ENCODE measurements around the gene GPR18. TPM values are rescaled to one million over a fixed set of nuclear protein-coding genes. Genes with fewer than 3 reads are reported as not detected.

The GPR18 gene
- total and polyA plus RNA-seq, 2 of the 4 experiments (the other 2 are of a cell fraction) = not detected

DNA sequence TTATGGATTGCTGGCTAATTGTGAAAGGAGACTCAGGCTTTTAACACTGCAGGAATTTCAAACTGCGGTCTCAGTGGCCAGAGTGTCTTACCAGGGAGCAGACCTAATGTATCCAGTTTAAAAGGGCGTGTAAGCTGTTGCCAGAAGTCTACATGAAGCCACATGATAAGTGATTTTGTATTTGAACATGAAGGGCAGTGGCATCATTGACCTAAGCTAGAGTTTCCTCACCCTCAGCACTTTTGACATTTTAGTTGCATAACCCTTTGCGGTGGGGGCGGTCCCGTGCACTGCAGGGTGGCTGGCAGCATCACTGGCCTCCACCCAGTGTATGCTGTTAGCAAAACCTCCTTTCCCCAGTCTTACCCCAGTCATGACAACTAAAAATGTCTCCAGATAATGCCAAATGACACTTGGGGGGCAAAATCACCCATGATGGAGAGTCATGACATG, 23.7 kb upstream of the GPR18 start:
- H3K36me3 ChIP-seq (ENCODE audit: control insufficient read depth, insufficient read depth, low read length) = no peaks in the 10 kb centered on the region; the same call in 1 of the 2 replicates
- WGBS, 2 experiments (ENCODE audit: extremely low coverage in 2 of 2, insufficient read length in 1 of 2) = no CpG with 5 or more reads among the region's 5 CpGs
- H3K9ac ChIP-seq (ENCODE audit: low read depth, low read length) = no peak overlapping the region
- dilution Hi-C loops (cut with HindIII; ENCODE audit: low sequenced_read_pairs, unreplicated experiment) = no loop called here
- H3K9me1 ChIP-seq (ENCODE audit: insufficient read depth, low read length) = no peaks in the 10 kb centered on the region
- no peak overlapping the region for H3K4me3 ChIP-seq (ENCODE audit: insufficient read depth, low read depth, low read length)
- in situ Hi-C loops (cut with MboI; ENCODE audit: low sequenced_read_pairs) = no loop called here
- no peak overlapping the region for H3K18ac ChIP-seq (ENCODE audit: low read depth, low read length)
- H4K8ac ChIP-seq (ENCODE audit: low read depth in 2 of 2, low read length in 2 of 2) = no peak overlapping the region
- no peak overlapping the region for H2BK20ac ChIP-seq (ENCODE audit: low read depth, low read length)
- H3K23ac ChIP-seq (ENCODE audit: low read depth, low read length) = no peak overlapping the region
- H3K4me1 ChIP-seq (ENCODE audit: control insufficient read depth, insufficient read depth, low read length) = peaks cover 6% of the 10 kb centered on the region; the same call in 1 of the 2 replicates
- H2AFZ ChIP-seq (replicated peaks; ENCODE audit: low read length, poor library complexity) = no peak overlapping the region
- H3K4ac ChIP-seq (ENCODE audit: low read depth, low read length) = no peak overlapping the region
- no peaks in the 10 kb centered on the region for H3K9me3 ChIP-seq (ENCODE audit: control insufficient read depth, insufficient read depth, low read length)
- no peak for ATAC-seq (ENCODE audit: low read depth)
- no peak overlapping the region for H3K27ac ChIP-seq (ENCODE audit: insufficient read depth, low read length)
- H4K5ac ChIP-seq (ENCODE audit: low read depth, low read length) = no peak overlapping the region
- no peaks in the 10 kb centered on the region for H4K20me1 ChIP-seq (ENCODE audit: insufficient read depth, low read length)
- H3K14ac ChIP-seq (replicated peaks; ENCODE audit: low read depth, low read length) = no peak overlapping the region
- DNase-seq = no peak
- H2AK9ac ChIP-seq (replicated peaks; ENCODE audit: low read depth, low read length, poor library complexity) = no peak overlapping the region
- peaks cover 3 to 9% of the 10 kb centered on the region in 2 experiments; a peak in 2 of 4 replicates for H3K79me1 ChIP-seq (ENCODE audit: low read depth in 1 of 2, low read length in 2 of 2)
- H3K4me2 ChIP-seq (ENCODE audit: low read depth, low read length) = no peak overlapping the region
- intact Hi-C loops (cut with micrococcal nuclease) = no loop called here
- H2AK5ac ChIP-seq (ENCODE audit: low read depth, low read length) = no peak overlapping the region
- H2BK5ac ChIP-seq (ENCODE audit: low read depth, low read length, poor library complexity, severe bottlenecking) = no peak overlapping the region
- TF ChIP-seq, protein P1, sequence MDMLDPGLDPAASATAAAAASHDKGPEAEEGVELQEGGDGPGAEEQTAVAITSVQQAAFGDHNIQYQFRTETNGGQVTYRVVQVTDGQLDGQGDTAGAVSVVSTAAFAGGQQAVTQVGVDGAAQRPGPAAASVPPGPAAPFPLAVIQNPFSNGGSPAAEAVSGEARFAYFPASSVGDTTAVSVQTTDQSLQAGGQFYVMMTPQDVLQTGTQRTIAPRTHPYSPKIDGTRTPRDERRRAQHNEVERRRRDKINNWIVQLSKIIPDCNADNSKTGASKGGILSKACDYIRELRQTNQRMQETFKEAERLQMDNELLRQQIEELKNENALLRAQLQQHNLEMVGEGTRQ (IDR thresholded peaks at IDR 0.05; ENCODE audit: low read depth, low read length) = no peak
- TF ChIP-seq POLR2A (IDR thresholded peaks at IDR 0.05; ENCODE audit: low read depth, low read length) = no peak
- no peak for TF ChIP-seq MAFK (IDR thresholded peaks at IDR 0.05; ENCODE audit: low read depth, low read length)
- no peak for TF ChIP-seq RAD21 (IDR thresholded peaks at IDR 0.05; ENCODE audit: low read length)
- no peak for TF ChIP-seq NFE2L2 (IDR thresholded peaks at IDR 0.05; ENCODE audit: low read depth, low read length)
- no peak overlapping the region for H2BK120ac ChIP-seq (ENCODE audit: low read depth, low read length)
- ChIA-PET POLR2A (ENCODE audit: unreplicated experiment) (no interaction called here), CTCF (interaction anchor here (0.9 kb wide), 1 partner anchor 12 kb away, joined by 4 read pairs; no protein-coding TSS in a partner anchor)
- H3K56ac ChIP-seq (ENCODE audit: extremely low read depth, insufficient read depth, low read length) = no peak overlapping the region
- no TSS peak for BruUV-seq (replicated peaks)
- no peaks in the 10 kb centered on the region for H3K27me3 ChIP-seq (ENCODE audit: control insufficient read depth, insufficient read depth, low read length)
- H2BK15ac ChIP-seq (ENCODE audit: low read depth, low read length) = no peak overlapping the region
- H4K91ac ChIP-seq (ENCODE audit: insufficient read depth, low read depth, low read length) = no peak overlapping the region

All from IMR-90 (cell line).